Measurements from ENCODE around the gene RPL9.
A peak's percentile ranks its signal among the peaks of the same experiment; 100 is the strongest.
"Not testable (repeated sequence)": the region's sequence is repeated elsewhere in the genome, so short reads cannot be mapped to it uniquely, and the experiment has no call there.

RPL9 gene

DNA sequence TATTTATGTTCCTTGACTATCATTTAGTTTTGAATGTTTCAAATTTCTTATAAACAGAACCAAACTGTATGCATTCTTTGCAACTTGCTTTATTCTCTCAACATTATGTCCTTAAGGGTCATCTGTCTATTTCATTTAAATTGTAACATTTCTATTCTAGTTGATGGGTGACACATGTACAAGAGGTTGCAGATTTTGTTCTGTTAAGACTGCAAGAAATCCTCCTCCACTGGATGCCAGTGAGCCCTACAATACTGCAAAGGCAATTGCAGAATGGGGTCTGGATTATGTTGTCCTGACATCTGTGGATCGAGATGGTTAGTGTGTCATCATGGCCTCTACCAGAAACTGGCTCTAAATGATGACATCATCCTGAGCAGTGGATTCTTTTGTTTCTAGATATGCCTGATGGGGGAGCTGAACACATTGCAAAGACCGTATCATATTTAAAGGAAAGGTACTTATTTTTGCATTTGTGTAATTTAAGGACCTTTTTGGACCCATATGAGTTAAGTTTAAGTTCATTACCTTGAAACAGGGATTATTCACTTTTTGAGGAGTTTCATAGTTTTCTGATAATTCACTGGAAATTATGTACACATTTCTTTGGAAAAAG is 6.3 kb upstream of the RPL9 start:
- DNase-seq: peak; percentile 43

DNA sequence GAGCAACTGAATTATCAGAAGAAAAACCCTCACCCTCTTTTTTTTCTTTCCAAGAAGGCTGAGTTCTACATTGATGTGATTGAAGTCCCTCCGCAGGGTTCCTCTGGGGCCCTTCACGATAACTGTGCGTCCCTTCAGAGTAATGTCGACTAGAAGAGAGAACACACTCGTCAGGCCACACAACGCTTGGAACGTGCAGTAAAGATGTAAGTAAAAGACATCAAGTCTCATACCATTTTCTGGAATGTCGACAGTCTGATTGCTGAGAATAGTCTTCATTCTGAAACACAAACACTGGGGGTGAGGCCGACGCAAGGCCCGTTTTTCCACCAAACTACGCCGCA is 589 bp downstream of the RPL9 start:
- DNase-seq: not testable (repeated sequence)

DNA sequence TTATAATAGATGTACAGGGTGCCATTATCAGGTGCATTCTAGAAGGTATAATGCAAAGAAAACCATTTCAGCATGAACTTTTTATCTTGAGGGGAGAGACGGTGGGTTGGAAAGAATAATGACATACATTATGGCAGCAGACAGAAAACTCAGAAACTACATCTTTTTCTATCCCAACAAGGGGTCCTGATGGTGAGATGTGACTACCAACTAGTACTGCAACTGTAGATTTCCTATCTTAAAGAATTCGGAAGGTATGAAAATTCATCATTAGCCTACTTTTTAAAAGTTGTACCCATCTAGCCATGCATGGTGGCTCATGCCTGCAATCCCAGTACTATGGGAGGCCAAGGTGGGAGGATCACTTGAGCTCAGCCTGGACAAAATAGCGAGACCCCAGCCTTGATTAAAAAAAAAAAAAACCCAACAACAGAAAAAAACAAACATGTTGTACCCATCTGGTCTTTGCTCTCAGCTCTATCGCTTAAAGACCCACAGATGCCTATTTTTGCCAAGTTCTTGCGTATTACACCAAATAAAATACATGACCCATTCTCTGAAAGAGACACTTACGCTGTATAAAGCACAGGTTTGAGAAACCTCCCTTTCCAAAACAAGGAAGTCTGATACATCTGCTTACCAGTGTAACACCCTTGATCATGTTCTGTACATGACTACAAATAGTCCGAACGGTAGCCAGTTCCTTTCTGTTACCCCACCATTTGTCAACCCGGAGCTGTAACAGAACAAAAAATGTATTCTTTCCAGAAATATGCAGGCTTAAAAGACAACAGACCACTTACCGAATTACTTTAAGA is 1.6 kb downstream of the RPL9 start:
- no peak for DNase-seq

DNA sequence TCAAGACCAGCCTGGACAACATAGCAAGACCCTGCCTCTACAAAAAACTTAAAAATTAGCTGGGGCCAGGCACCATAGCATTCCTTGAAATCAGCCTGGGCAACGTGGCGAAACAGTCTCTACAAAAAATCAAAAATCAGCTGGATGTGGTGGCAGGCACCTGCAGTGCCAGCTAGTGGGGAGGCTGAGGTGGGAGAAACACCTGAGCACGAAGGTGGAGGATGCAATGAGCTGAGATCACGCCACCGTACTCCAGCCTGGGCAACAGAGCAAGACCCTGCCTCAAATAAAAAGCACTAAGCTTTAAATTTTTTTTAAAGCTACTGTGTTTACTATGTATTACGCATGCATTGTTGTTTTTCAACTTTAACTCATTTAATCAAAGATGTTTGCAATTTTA is 3.2 kb downstream of the RPL9 start:
- no peak for DNase-seq

DNA sequence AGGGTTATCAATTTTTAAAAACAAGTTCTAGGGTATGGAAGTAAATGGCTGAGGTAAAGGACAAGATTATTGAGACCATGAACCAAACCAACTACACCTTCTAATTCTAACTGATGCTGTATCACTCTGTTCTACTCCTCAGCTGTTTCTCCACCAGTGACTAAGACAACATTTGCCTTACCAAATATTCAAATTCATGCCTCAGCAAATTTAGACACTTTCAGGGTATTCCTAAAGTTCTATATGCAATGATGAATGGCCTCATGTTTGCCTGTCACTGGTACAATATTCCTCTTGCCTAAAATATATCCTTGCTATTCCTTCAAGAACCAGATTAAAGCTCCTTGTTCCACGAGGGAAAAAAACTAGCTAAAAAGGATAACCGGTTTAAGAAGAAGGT is 5.0 kb downstream of the RPL9 start:
- no peak for DNase-seq

DNA sequence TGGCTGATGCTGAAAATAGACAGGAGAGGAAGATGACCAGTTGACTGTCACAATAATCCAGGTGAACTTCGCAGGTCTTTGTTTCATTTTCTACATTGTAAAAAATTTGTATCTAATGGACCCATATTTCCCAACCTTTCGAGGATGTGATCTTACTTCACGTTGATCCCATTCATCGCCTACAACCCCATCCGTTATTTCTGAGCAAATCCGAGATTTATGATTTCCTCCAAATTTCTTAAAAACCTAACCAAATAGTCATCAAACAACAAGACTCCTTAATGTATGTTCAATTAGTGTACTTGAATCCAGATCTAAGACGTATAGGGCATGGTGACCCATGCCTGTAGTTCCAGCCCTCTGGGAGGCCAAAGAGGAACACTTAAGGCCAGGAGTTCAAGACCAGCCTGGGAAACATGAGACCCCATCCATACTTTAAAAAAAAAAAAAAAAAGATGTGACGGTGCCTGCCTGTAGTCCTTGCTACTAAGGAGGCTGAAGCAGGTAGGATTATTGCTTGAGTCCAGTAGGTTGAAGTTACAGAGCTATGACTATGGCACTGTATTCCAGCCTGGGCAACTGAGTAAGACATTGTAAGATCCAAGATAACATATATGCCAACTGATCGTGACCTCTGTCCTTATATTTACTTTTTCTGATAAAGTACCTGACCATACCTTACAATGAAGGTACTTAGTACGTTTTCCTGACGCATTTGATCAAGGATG is 5.7 kb downstream of the RPL9 start:
- DNase-seq: no peak

DNA sequence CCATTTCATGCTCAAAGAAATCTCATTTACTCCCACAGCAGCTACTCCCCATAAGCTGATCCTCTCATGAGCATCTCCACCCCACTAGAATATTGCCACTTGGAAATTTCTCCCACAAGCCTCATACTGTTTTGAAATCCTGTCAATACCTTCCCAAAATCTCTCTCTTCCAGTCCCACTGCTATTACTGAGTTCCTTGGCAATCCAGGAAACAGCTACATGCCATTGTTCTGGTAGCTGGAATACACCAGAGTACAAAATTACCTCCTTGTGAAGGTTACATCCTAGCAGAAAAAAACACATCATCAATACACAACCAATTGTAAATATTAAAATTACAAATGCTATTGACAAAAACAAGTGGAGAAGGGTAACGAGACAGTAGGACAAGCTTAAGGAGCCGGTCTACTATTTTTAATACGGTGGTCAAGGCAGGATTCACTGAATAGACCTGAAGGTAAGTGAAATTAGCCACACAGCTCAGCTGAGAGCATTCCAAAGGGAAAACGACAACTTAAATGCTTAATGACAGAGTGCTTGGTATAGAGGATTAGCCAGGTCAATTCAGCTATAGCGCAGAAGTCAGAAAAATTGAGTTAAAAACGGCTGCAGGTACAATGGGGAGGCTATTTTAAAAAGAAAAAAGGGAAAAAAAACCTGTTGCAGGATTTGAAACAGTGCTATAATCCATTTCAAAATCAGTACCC is 6.4 kb downstream of the RPL9 start:
- DNase-seq: no peak

DNA sequence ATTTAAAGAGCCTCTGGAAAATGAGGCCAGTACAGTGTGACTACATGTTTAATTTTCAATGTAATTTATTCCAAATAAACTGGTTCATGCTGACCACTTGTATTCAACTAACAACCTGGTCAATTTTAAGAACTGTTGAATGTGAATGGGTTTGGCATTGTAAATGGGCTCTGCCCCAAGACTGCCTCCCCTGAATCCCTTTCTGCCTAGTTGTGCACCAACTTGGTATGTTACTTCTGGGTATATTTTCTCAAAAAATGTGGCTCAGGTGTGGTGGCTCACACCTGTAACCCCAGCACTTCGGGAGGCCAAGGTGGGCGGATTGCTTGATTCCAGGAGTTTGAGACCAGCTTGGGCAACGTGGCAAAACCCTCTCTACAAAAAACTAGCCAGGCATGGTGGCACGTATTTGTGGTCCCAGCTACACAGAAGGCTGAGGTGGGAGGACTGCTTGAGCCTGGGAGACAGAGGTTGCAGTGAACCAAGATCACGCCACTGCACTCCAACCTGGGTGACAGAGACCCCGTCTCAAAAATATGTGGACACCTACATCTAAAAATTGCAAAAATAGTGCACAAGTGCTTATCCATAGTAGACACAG is 7.2 kb downstream of the RPL9 start:
- DNase-seq: no peak

DNA sequence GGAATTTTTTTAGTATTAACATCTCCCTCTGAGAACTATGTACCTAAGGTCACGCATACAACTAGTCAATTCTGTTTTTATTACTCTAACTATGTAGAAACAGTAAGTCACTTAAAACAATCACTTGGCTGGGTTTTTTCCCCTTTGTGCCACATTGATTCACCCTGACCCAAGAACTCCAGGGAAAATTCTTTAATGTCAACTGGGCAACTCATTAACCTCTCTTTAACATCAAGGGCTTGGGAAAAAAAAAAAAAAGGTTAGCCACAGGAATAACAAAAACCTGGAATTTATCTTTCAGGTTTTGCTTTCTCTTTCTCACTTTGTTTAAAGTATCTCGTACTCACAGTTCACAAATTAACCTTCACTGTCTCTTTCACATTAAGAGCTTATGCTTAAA is 8.1 kb downstream of the RPL9 start:
- DNase-seq: no peak

DNA sequence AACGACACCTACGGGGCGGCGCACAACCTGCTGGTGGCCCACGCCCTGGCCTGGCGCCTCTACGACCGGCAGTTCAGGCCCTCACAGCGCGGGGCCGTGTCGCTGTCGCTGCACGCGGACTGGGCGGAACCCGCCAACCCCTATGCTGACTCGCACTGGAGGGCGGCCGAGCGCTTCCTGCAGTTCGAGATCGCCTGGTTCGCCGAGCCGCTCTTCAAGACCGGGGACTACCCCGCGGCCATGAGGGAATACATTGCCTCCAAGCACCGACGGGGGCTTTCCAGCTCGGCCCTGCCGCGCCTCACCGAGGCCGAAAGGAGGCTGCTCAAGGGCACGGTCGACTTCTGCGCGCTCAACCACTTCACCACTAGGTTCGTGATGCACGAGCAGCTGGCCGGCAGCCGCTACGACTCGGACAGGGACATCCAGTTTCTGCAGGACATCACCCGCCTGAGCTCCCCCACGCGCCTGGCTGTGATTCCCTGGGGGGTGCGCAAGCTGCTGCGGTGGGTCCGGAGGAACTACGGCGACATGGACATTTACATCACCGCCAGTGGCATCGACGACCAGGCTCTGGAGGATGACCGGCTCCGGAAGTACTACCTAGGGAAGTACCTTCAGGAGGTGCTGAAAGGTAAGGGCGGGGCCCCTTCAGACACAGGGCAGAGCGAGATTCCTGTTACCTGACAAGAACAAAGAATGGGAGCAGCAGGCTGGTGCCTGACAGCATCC is 11.7 kb downstream of the RPL9 start:
- DNase-seq: no peak

DNA sequence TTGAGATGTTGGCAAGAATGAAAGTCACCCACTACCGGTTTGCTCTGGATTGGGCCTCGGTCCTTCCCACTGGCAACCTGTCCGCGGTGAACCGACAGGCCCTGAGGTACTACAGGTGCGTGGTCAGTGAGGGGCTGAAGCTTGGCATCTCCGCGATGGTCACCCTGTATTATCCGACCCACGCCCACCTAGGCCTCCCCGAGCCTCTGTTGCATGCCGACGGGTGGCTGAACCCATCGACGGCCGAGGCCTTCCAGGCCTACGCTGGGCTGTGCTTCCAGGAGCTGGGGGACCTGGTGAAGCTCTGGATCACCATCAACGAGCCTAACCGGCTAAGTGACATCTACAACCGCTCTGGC is 12.3 kb downstream of the RPL9 start:
- no peak for DNase-seq

DNA sequence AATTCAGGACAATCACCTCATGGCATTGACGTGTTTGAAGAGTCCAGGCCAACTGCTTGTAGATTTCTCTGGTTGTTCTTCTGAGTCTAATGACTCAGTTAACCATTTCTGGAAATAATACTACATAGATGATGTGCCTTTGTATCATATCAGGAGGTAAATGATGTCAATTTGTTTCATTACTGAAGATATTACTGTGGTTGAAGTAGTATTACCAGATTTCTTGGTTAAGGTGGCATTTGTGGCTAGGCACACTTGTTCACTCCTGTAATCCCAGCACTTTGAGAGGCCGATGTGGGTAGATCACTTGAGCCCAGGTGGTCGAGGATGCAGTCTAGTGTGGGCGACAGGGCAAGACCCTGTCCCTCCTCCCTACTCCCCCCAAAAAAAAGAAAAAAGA is 15.7 kb downstream of the RPL9 start:
- no peak for DNase-seq

DNA sequence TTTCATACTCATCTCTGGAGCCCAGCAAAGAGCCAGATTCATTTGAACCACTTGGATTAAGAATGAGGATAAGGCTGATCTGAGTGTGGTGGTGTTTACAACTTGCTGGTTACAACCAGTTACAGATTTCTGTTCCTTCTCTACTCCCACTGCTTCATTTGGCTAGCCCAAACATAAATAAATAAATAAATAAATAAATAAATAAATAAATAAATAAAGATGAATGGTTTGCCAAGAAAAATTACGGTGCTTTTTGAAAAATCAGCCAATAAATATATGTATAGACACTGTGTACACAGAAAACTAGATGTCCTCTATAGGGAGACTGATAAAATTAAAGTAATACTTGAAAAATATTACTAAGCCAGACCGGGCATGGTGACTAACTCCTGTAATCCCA is 17.1 kb downstream of the RPL9 start:
- DNase-seq: no peak

DNA sequence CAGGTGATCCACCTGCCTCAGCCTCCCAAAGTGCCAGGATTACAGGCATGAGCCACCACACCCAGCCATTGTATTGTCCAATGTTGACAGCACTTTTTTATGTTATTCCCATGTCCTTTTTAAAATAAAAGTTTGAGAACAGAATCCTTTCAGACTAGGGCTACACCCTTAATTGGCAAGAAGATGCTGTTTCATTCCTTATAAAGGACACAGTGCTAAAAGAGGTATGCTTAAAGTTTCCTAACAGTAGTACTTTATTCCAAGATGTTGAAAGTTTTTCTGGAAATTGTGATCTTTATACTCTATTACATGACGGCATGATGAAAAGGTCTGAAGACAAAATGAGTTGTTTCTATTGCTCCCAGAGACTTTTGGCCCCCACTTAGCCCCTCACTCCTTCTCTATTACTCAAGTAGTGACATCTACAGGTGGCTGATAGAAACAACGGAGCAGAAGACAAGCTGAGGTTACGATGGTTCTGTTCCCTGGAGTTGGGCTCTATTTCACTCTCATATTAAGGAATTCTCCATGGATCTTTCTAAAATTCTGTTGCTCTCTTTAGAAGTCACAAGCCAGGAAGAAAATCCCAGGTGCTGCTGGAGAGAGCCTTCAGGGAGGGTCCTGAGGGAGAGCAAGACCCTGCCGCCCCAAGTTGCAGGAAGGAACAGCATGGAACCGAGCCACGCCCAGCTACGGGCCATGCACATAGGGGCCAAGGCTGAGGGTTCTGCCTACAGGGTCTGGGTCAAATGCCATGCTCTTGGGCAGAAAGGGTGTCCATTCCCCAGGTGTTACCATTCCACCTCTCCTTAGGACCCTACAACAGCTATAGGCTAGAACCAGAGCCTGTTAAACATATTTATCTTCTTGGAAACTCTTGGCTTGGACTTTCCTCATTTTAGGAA is 22.8 kb downstream of the RPL9 start:
- no peak for DNase-seq

DNA sequence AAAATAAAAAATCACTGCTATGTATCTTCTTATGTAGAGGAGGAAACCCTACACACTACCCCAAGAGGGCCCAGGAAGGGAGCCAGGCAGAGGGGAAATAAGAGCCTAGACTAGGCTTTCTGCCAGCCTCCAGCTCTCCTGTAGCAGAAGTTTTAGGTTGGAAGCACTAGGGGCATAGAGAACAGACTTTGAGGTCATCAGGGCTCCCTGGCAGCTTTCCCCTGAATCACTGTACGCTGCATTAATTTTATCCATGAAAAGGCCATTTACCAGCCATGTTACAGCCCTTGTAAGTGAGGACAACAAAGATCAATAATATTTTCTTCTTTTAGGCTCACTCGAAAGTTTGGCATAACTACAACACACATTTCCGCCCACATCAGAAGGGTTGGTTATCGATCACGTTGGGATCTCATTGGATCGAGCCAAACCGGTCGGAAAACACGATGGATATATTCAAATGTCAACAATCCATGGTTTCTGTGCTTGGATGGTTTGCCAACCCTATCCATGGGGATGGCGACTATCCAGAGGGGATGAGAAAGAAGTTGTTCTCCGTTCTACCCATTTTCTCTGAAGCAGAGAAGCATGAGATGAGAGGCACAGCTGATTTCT is 24.7 kb downstream of the RPL9 start:
- DNase-seq: no peak

DNA sequence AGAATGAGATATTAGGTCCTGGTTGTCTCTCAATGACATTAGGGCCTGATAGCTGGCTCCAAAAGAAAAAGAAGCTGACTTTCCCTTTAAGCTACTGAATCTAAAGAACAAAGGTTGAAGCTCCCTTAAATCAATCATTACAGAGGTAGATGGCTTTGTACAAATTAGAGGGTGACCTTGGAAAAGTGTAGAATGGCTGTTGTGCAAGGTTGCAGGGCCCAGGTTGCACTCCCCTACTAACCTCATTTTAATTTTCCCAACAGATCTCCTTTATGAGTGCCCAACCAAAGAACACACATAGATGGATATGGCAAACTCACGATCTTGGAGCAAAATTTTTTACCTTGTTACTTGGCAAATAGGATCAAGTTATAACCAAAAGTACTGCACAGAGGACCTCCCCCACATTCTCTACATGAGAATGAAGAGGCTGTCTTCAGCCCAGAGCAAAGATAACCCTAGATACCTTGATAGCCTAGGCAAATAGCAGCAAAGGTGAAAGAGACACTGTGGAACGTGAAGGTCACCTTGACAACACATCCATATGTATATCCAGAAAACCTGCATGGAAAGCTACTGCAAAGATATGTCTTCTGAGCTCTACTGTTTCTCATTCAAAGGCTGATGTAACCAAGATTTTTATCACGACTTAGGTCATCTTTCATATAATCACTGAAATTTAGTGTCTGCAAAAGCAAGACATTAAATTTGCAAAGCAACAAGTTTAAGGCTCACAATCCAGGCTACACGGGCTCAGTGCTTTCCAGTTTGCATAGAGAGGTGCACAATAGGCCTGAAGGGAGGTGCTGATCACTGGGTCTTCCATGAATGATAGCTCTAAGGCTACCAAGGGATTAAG is 29.0 kb downstream of the RPL9 start:
- DNase-seq: no peak

DNA sequence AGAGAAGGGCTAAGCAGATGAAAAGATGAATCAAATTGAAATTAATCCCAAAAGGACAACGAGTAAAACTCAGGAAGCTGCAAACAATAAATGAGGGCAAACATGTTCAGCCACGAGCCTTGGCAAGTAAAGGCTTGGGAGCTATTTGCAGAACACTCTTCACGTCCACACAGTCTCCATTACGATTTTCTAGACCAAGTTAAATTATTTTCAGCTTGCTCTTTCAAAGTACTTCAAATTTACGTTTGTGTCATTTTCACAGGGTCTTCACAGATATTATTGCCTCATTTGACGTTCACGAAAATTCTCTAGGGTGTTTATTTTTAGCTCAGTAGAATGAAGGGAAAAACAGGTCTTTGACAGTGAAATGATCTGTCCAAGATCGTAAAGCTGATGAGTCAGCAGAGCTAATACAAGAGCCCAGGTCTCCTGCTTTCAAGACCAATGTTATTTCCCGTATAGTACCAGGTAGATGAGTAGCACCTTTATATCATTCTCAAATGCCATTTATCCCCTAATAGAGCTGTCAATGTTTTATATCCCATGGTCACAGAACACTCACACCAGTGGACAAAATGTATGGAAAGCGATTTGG is 31.1 kb downstream of the RPL9 start:
- no peak for DNase-seq

DNA sequence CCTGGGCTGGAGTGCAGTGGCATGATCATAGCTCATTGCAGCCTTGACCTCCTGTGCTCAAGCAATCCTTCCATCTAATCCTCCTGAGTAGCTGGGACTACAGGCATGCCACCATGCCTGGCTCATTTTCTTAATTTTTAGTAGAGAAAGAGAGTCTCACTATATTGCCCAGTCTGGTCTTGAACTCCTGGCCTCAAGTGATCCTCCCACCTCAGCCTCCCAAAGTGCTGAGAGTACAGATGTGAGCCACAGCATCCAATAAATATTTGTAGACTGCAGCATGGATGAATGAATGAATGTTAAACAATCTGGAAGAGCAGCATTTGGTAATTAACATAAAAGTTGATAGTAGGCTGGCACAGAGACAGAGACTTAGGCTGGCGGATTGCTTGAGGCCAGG is 32.0 kb downstream of the RPL9 start:
- no peak for DNase-seq

DNA sequence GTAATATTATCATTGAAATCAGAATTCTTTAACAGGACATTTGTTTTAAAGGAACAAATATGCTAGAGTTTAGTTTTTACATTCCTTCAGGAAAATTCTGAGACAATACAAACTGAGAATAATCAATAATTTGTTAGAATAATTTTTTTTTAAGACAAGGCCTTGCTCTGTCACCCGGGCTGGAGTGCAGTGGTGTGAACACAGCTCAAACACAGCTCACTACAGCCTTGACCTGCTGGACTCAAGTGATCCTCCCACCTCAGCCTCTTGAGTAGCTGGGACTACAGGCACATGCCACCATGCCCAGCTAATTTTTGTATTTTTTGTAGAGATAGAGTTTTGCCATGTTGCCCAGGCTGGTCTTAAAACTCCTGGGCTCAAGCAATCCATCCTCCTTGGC is 33.4 kb downstream of the RPL9 start:
- not testable (repeated sequence) for DNase-seq

DNA sequence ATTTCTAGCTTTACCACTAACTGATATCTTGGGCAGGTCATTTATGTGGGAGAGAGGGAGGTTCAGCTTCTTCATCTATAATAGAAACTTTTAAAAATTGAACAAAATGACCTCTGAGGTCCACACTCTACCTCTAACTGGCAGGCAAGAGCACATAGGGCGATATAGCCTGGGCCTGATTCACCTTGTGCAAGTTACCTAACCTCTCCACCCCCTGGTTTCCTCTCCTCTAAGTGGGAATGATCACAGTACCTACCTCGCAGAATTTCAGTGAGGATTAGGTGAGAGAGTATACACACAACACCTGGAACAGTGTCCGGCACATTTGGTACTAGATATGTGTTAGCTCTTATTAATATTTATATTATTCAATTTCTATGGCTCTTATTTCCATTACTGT is 36.5 kb downstream of the RPL9 start:
- DNase-seq: no peak
